Transverse colon (tissue), 4 donors: Measurements from ENCODE around the gene OPN1LW. TPM values are rescaled to one million over a fixed set of nuclear protein-coding genes. Genes with fewer than 3 reads are reported as not detected.
"Not testable (repeated sequence)": the region's sequence is repeated elsewhere in the genome, so short reads cannot be mapped to it uniquely, and the experiment has no call there.

ENCODE experiments used
- DNase-seq: peaks from one replicate; pipeline ENCODE4 v3.0.0-alpha.2; 2019
- H3K27ac ChIP-seq, 4 donors: fragments of 200-600 bp; sonication (generic); 2 replicates each; pipeline ENCODE4 v1.5.1; 2016 to 2018; ENCODE audit warnings: inconsistent platforms in 4 of 4
- H3K27me3 ChIP-seq: fragments of 200-600 bp; sonication (generic); 2 replicates; pipeline ENCODE4 v1.5.1; 2017; ENCODE audit warnings: inconsistent platforms
- H3K36me3 ChIP-seq, 4 donors: fragments of 200-600 bp; sonication (generic); 2 replicates each; pipeline ENCODE4 v1.5.1; 2017 to 2019; ENCODE audit warnings: inconsistent platforms in 4 of 4
- H3K4me1 ChIP-seq, 4 donors: fragments of 200-600 bp; sonication (generic); 2 replicates each; pipeline ENCODE4 v1.5.1; 2017 to 2020; ENCODE audit warnings: inconsistent platforms in 4 of 4
- H3K4me3 ChIP-seq, 4 donors: fragments of 200-600 bp; sonication (generic); 1 replicate in 1 of 4; 2 replicates in 3 of 4; pipeline versions ENCODE4 v1.5.1 to v1.6.1; 2017 to 2019; ENCODE audit warnings: inconsistent platforms in 4 of 4
- H3K9me3 ChIP-seq, 2 donors: fragments of 200-600 bp; sonication (generic); 2 replicates each; pipeline ENCODE4 v1.5.1; 2017 to 2019; ENCODE audit warnings: inconsistent platforms in 2 of 2
- CTCF ChIP-seq, 5 experiments: fragments of 200-600 bp in 3 of 5; fragments of 450-650 bp in 2 of 5; sonication (generic) in 3 of 5; IDR thresholded peaks; 1 replicate in 2 of 5; 2 replicates in 3 of 5; pipeline ENCODE4 v1.5.1; 2016 to 2017; ENCODE audit warnings: antibody characterized with exemption in 5 of 5, inconsistent platforms in 3 of 5, mild to moderate bottlenecking in 2 of 5, moderate library complexity in 1 of 5
- EP300 ChIP-seq: sonication (generic); formaldehyde crosslinking; IDR thresholded peaks from one replicate; pipeline ENCODE4 v1.6.1; 2017; ENCODE audit warnings: antibody characterized with exemption, low read depth
- POLR2A ChIP-seq: fragments of 450-650 bp; IDR thresholded peaks from one replicate; pipeline ENCODE4 v1.6.1; 2016; ENCODE audit warnings: antibody characterized with exemption, mild to moderate bottlenecking, moderate library complexity
- POLR2AphosphoS5 ChIP-seq, 3 donors: sonication (generic); formaldehyde crosslinking; IDR thresholded peaks; one replicate each; pipeline ENCODE4 v1.6.1; 2016; ENCODE audit warnings: antibody characterized with exemption in 3 of 3
- WGBS, 2 donors: methylation state at CpG; one replicate each; pipeline ENCODE4 v1.1.5; 2018; ENCODE audit warnings: low coverage in 1 of 2; 5-methylcytosine and 5-hydroxymethylcytosine counted together
- in situ Hi-C, 4 donors: fragments of 200-750 bp; cut with MboI; loops; one replicate each; pipeline versions ENCODE4 v1.15.0 to v1.15.1; 2017; ENCODE audit warnings: low sequenced_read_pairs in 3 of 4, low pct_ligation_motif_present in 1 of 4, low pct_unique_long_range_greater_than_20kb in 1 of 4
- intact Hi-C: fragments of 100-400 bp; cut with DNase I; formaldehyde crosslinking; loops from one replicate; pipeline ENCODE4 v1.15.1; 2023; ENCODE audit warnings: low total_unique reads
- total RNA-seq, 4 donors: library from RNA; depleted of rRNA; stranded (reverse); fragments of >200 nt; gene quantifications; one replicate each; pipeline ENCODE4 v1.1.0, GENCODE V29; 2016

Gene OPN1LW
- total RNA-seq, 4 donors from 2014 or later, result not detected

- DNase-seq, result no peak
- WGBS, 2 donors, result 86% methylated on average over 10 of the region's 10 CpGs; no CpG with 5 or more reads in 1 of the 2 donors
- no peaks in the 10 kb centered on the region for H3K4me1 ChIP-seq
- H3K27ac ChIP-seq, result no peak overlapping the region
- H3K9me3 ChIP-seq, result no peaks in the 10 kb centered on the region
- TF ChIP-seq POLR2A (no peak), CTCF (IDR thresholded peaks at IDR 0.05) (no peak), POLR2AphosphoS5 (IDR thresholded peaks at IDR 0.05) (no peak), EP300 (no peak)
- H3K36me3 ChIP-seq, result no peaks in the 10 kb centered on the region
- in situ Hi-C loops, result no loop called here
- no peaks in the 10 kb centered on the region for H3K27me3 ChIP-seq
- intact Hi-C loops, result no loop called here
- no peak overlapping the region for H3K4me3 ChIP-seq
Measured at GRCh38 chrX:154140742-154141141, 3.3 kb upstream of the OPN1LW start.

- in situ Hi-C loops, result no loop called here
Measured at GRCh38 chrX:154142386-154142785, 1.7 kb upstream of the OPN1LW start.

GRCh38 chrX:154142950-154143745 is 895 bp upstream of the OPN1LW start:
- TF ChIP-seq EP300 (no peak), CTCF (IDR thresholded peaks at IDR 0.05) (no peak), POLR2A (no peak)
- no peak for DNase-seq
- no peak overlapping the region for H3K27ac ChIP-seq
- intact Hi-C loops, result no loop called here
- 82 to 93% methylated on average over 3 to 23 of the region's 23 CpGs for WGBS, 2 donors
- no peaks in the 10 kb centered on the region for H3K4me1 ChIP-seq
- H3K9me3 ChIP-seq, result no peaks in the 10 kb centered on the region
- no peak overlapping the region for H3K4me3 ChIP-seq
- H3K36me3 ChIP-seq, result no peaks in the 10 kb centered on the region
- H3K27me3 ChIP-seq, result no peaks in the 10 kb centered on the region
- in situ Hi-C loops, result no loop called here

More at GRCh38 chrX:154142386-154142785, 1.7 kb upstream of the OPN1LW start:
- 89% methylated on average over 8 of the region's 8 CpGs; no CpG with 5 or more reads in 1 of the 2 donors for WGBS, 2 donors
- no peak for DNase-seq
- Histone ChIP-seq H3K27me3 (no peaks in the 10 kb centered on the region), H3K27ac (no peak overlapping the region), H3K9me3 (no peaks in the 10 kb centered on the region), H3K4me1 (no peaks in the 10 kb centered on the region), H3K36me3 (no peaks in the 10 kb centered on the region), H3K4me3 (no peak overlapping the region)
- intact Hi-C loops, result no loop called here
- TF ChIP-seq POLR2A (no peak), POLR2AphosphoS5 (IDR thresholded peaks at IDR 0.05) (no peak), EP300 (no peak), CTCF (IDR thresholded peaks at IDR 0.05) (no peak)

- intact Hi-C loops, in situ Hi-C loops, DNase-seq, H3K27ac ChIP-seq, H3K4me1 ChIP-seq, H3K27me3 ChIP-seq, H3K4me3 ChIP-seq, H3K36me3 ChIP-seq, H3K9me3 ChIP-seq: not testable (repeated sequence)
- WGBS, 2 donors, result 100% methylated on average over 1 of the region's 6 CpGs; no CpG with 5 or more reads in 1 of the 2 donors
Measured at GRCh38 chrX:154151030-154151429, 7.0 kb downstream of the OPN1LW start.

GRCh38 chrX:154156221-154156620 is 12.2 kb downstream of the OPN1LW start:
- H3K36me3 ChIP-seq, H3K27me3 ChIP-seq, DNase-seq, H3K9me3 ChIP-seq, H3K4me3 ChIP-seq, in situ Hi-C loops, H3K4me1 ChIP-seq, H3K27ac ChIP-seq, intact Hi-C loops: not testable (repeated sequence)
- 98% methylated on average over 9 of the region's 11 CpGs; no CpG with 5 or more reads in 1 of the 2 donors for WGBS, 2 donors

GRCh38 chrX:154157207-154157606 is 13.2 kb downstream of the OPN1LW start:
- H3K36me3 ChIP-seq, H3K4me1 ChIP-seq, intact Hi-C loops, DNase-seq, H3K27ac ChIP-seq, H3K4me3 ChIP-seq, H3K27me3 ChIP-seq, H3K9me3 ChIP-seq, in situ Hi-C loops: not testable (repeated sequence)
- WGBS, 2 donors, result no CpG with 5 or more reads among the region's 2 CpGs

- H3K9me3 ChIP-seq, intact Hi-C loops, H3K36me3 ChIP-seq, H3K27ac ChIP-seq, DNase-seq, H3K4me1 ChIP-seq, H3K27me3 ChIP-seq, in situ Hi-C loops, H3K4me3 ChIP-seq: not testable (repeated sequence)
- no CpG with 5 or more reads among the region's 15 CpGs for WGBS, 2 donors
Measured at GRCh38 chrX:154159345-154159744, 15.3 kb downstream of the OPN1LW start.

GRCh38 chrX:154164902-154165301 is 20.9 kb downstream of the OPN1LW start:
- in situ Hi-C loops, H3K9me3 ChIP-seq, DNase-seq, H3K4me3 ChIP-seq, H3K27ac ChIP-seq, intact Hi-C loops, H3K36me3 ChIP-seq, H3K27me3 ChIP-seq, H3K4me1 ChIP-seq: not testable (repeated sequence)
- WGBS, 2 donors, result no CpG with 5 or more reads among the region's 8 CpGs
